Neuron (in vitro differentiated cells): ENCODE results near the gene APOBEC3C.
"Not testable (repeated sequence)": the region's sequence is repeated elsewhere in the genome, so short reads cannot be mapped to it uniquely, and the experiment has no call there.

Experiments
- H2AFZ ChIP-seq: one replicate; pipeline ENCODE4 v1.6.1; 2013; ENCODE audit warnings: low read depth, mild to moderate bottlenecking, inconsistent platforms, low read length, moderate library complexity
- H3K27me3 ChIP-seq: one replicate; pipeline ENCODE4 v1.6.1; 2013; ENCODE audit warnings: low read length; ENCODE audit not compliant: insufficient read depth
- H3K36me3 ChIP-seq: one replicate; pipeline ENCODE4 v1.6.1; 2013; ENCODE audit warnings: low read length; ENCODE audit not compliant: insufficient read depth
- H3K4me1 ChIP-seq: one replicate; pipeline ENCODE4 v1.6.1; 2013; ENCODE audit warnings: low read length; ENCODE audit not compliant: insufficient read depth
- H3K4me3 ChIP-seq: 2 replicates; pipeline ENCODE4 v1.5.1; 2013; ENCODE audit warnings: mild to moderate bottlenecking, low read length, moderate library complexity
- H3K9me3 ChIP-seq: one replicate; pipeline ENCODE4 v1.6.1; 2013; ENCODE audit warnings: low read length

Gene APOBEC3C

DNA sequence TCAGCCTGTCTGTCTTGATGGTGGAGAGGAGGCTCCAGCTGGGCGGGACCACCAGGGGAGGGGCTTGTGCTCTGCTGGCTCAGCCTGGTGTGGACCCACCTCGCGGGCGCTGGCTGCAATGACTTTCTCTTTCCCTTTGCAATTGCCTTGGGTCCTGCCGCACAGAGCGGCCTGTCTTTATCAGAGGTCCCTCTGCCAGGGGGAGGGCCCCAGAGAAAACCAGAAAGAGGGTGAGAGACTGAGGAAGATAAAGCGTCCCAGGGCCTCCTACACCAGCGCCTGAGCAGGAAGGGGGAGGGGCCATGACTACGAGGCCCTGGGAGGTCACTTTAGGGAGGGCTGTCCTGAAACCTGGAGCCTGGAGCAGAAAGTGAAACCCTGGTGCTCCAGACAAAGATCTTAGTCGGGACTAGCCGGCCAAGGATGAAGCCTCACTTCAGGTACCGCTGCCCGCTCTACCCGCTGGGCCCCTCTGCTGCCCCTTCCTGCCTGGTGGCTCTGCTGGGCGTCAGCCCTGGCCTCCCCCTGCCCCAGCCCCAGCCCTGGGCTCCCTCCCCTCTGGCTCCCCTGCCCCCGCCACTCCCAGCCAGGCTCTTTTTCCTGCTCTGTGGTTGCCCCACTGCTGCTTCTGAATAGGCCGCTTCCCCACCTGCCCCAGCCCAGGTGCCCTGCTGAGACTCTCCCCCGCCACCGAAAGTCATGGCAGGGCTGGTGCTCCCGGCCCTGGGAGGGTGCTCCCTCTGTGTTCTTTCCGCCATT lies 26.7 kb downstream of the APOBEC3C start, which contains the start of gene APOBEC3F:
Gene APOBEC3F (plus strand): TSS at position 327 of the 759 bp plus-strand sequence. CDS start 97 bp downstream, at position 424.
- Histone ChIP-seq H3K4me3 (peak within 1 kb of the TSS; percentile 50), H3K4me1 (peaks cover 15% of the 10 kb centered on the region), H2AFZ (peak within 1 kb of the TSS; percentile 74)
- H3K27me3 ChIP-seq, H3K9me3 ChIP-seq, H3K36me3 ChIP-seq: not testable (repeated sequence)

GRCh38 chr22:39041908-39042307 lies 27.9 kb downstream of the APOBEC3C start:
- no peaks in the 10 kb centered on the region for H3K9me3 ChIP-seq

GRCh38 chr22:39043063-39043462 lies 29.0 kb downstream of the APOBEC3C start:
- not testable (repeated sequence) for H3K36me3 ChIP-seq, H3K9me3 ChIP-seq, H3K27me3 ChIP-seq, H2AFZ ChIP-seq, H3K4me3 ChIP-seq
- H3K4me1 ChIP-seq = peaks cover 15% of the 10 kb centered on the region

More at GRCh38 chr22:39041908-39042307, 27.9 kb downstream of the APOBEC3C start:
- H3K4me3 ChIP-seq = no peak overlapping the region
- H3K4me1 ChIP-seq = peaks cover 15% of the 10 kb centered on the region
- H2AFZ ChIP-seq = no peak overlapping the region
- no peaks in the 10 kb centered on the region for H3K27me3 ChIP-seq
- H3K36me3 ChIP-seq = no peaks in the 10 kb centered on the region

DNA sequence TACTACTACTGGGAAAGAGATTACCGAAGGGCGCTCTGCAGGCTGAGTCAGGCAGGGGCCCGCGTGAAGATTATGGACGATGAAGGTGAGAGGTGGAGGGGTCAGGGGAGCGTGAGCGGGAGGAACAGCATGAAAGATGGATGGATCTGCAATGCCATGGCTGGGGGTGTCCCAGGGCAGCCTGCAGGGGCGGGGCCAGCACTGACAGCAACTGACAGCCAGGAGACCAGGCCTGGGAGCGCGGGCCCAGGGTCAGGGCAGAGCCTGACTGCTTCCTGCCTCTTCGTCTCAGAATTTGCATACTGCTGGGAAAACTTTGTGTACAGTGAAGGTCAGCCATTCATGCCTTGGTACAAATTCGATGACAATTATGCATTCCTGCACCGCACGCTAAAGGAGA lies 31.1 kb downstream of the APOBEC3C start:
- not testable (repeated sequence) for H3K27me3 ChIP-seq, H3K4me1 ChIP-seq, H2AFZ ChIP-seq, H3K9me3 ChIP-seq, H3K4me3 ChIP-seq, H3K36me3 ChIP-seq

DNA sequence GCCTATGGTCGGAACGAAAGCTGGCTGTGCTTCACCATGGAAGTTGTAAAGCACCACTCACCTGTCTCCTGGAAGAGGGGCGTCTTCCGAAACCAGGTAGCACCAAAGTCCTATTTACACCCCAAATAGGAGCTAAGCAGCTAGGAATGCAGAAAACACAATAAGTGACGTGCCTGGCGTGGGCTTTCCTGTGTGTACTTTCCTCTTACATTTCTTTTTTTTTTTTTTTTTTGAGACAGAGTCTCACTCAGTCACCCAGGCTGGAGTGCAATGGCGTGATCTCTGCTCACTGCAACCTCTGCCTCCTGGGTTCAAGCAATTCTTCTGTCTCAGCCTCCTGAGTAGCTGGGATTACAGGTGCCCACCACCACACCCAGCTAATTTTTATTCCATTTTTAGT lies 35.4 kb downstream of the APOBEC3C start:
- not testable (repeated sequence) for H3K36me3 ChIP-seq, H3K4me1 ChIP-seq, H2AFZ ChIP-seq, H3K27me3 ChIP-seq, H3K9me3 ChIP-seq, H3K4me3 ChIP-seq

GRCh38 chr22:39051844-39052495 lies 37.9 kb downstream of the APOBEC3C start:
- not testable (repeated sequence) for H3K4me3 ChIP-seq, H3K27me3 ChIP-seq, H3K36me3 ChIP-seq, H3K4me1 ChIP-seq, H3K9me3 ChIP-seq, H2AFZ ChIP-seq

- Histone ChIP-seq H3K36me3 (no peaks in the 10 kb centered on the region), H3K4me1 (no peaks in the 10 kb centered on the region), H3K27me3 (peaks cover 6% of the 10 kb centered on the region), H3K4me3 (no peak overlapping the region), H3K9me3 (no peaks in the 10 kb centered on the region), H2AFZ (no peak overlapping the region)
Observed at GRCh38 chr22:39055658-39056057, 41.6 kb downstream of the APOBEC3C start.

- H3K27me3 ChIP-seq, H2AFZ ChIP-seq, H3K9me3 ChIP-seq, H3K4me1 ChIP-seq, H3K4me3 ChIP-seq, H3K36me3 ChIP-seq: not testable (repeated sequence)
Observed at GRCh38 chr22:39061290-39061689, 47.2 kb downstream of the APOBEC3C start.

DNA sequence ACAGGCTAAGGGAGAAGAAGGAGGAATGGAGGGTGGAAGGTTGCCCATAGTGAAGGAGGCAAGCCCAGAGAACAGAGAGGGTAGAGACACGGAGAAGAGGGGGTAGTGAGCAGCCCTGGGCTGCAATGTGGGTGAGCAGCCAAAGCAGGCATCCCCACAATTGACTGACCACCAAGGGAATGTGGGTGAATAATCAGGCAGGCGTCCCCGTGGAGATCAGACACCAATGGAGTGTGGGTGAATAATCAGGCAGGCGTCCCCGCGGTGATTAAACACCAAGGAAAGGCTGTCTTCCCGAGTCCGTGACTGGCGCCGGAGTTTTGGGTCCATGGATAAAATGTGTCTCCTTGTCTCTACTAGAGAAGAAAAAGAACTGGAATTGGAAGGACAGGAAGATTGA lies 47.9 kb downstream of the APOBEC3C start:
- H2AFZ ChIP-seq, H3K4me3 ChIP-seq, H3K36me3 ChIP-seq, H3K4me1 ChIP-seq, H3K9me3 ChIP-seq: not testable (repeated sequence)
- H3K27me3 ChIP-seq = peaks cover 15% of the 10 kb centered on the region

GRCh38 chr22:39063904-39064303 lies 49.8 kb downstream of the APOBEC3C start:
- not testable (repeated sequence) for H3K9me3 ChIP-seq, H3K4me1 ChIP-seq, H2AFZ ChIP-seq, H3K36me3 ChIP-seq, H3K4me3 ChIP-seq
- H3K27me3 ChIP-seq = peaks cover 15% of the 10 kb centered on the region

GRCh38 chr22:39066442-39067276 lies 52.6 kb downstream of the APOBEC3C start:
- not testable (repeated sequence) for H3K36me3 ChIP-seq, H3K9me3 ChIP-seq, H3K4me1 ChIP-seq, H2AFZ ChIP-seq, H3K4me3 ChIP-seq
- peaks cover 12% of the 10 kb centered on the region for H3K27me3 ChIP-seq

GRCh38 chr22:39068033-39068785 lies 54.2 kb downstream of the APOBEC3C start:
- Histone ChIP-seq H3K27me3 (peaks cover 10% of the 10 kb centered on the region), H3K9me3 (no peaks in the 10 kb centered on the region), H3K4me3 (no peak overlapping the region), H2AFZ (no peak overlapping the region), H3K36me3 (no peaks in the 10 kb centered on the region), H3K4me1 (no peaks in the 10 kb centered on the region)
